ENCODE data around the gene PCTP.

Gene PCTP

GRCh38 chr17:55710829-55711496, 39.9 kb upstream of the PCTP start:
- no peak for TF ChIP-seq FOXP2 (optimal IDR thresholded peaks at IDR 0.05; ENCODE audit: borderline replicate concordance, extremely low read depth, extremely low read length, insufficient read depth)
- TF ChIP-seq TAF1 (IDR thresholded peaks at IDR 0.05; ENCODE audit: borderline replicate concordance, insufficient read depth, low read length) = no peak
- TF ChIP-seq SIN3A (IDR thresholded peaks at IDR 0.05; ENCODE audit: borderline replicate concordance, insufficient read depth, low read length) = no peak
- no peak for TF ChIP-seq REST (IDR thresholded peaks at IDR 0.05; ENCODE audit: insufficient read depth in 1 of 2, low read depth in 2 of 2, low read length in 2 of 2)
- TF ChIP-seq POLR2AphosphoS5 (IDR thresholded peaks at IDR 0.05; ENCODE audit: low read depth, low read length) = no peak

DNA sequence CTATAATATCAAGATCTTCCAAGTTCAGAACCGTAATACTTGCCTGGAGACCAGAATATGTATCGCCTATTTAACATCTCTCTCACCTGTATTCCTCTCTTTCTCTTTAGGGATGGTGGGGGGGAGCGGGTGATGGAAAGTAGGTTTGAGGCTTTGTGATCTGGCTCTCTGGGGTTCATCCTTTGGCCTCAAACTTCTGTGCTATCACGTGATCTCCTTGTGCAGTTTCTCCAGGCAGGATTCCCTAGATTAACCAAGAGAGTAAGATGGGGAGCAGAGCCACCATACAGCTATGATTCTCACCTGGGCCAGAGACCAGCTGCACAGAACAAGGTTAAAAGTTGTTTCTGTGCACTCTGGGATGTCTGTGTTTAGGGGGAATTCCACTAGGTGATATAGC, 33.4 kb upstream of the PCTP start:
- TF ChIP-seq POLR2AphosphoS5 (IDR thresholded peaks at IDR 0.05; ENCODE audit: low read depth, low read length) (no peak), TAF1 (IDR thresholded peaks at IDR 0.05; ENCODE audit: borderline replicate concordance, insufficient read depth, low read length) (no peak), FOXP2 (optimal IDR thresholded peaks at IDR 0.05; ENCODE audit: borderline replicate concordance, extremely low read depth, extremely low read length, insufficient read depth) (no peak), SIN3A (IDR thresholded peaks at IDR 0.05; ENCODE audit: borderline replicate concordance, insufficient read depth, low read length) (no peak)

GRCh38 chr17:55717898-55718735, 32.7 kb upstream of the PCTP start:
- TF ChIP-seq TAF1 (IDR thresholded peaks at IDR 0.05; ENCODE audit: borderline replicate concordance, insufficient read depth, low read length) (no peak), REST (IDR thresholded peaks at IDR 0.05; ENCODE audit: insufficient read depth in 1 of 2, low read depth in 2 of 2, low read length in 2 of 2) (no peak), FOXP2 (optimal IDR thresholded peaks at IDR 0.05; ENCODE audit: borderline replicate concordance, extremely low read depth, extremely low read length, insufficient read depth) (no peak), SIN3A (IDR thresholded peaks at IDR 0.05; ENCODE audit: borderline replicate concordance, insufficient read depth, low read length) (no peak), POLR2AphosphoS5 (IDR thresholded peaks at IDR 0.05; ENCODE audit: low read depth, low read length) (no peak)

- TF ChIP-seq POLR2AphosphoS5 (IDR thresholded peaks at IDR 0.05; ENCODE audit: low read depth, low read length) = no peak
- TF ChIP-seq SIN3A (IDR thresholded peaks at IDR 0.05; ENCODE audit: borderline replicate concordance, insufficient read depth, low read length) = no peak
- no peak for TF ChIP-seq FOXP2 (optimal IDR thresholded peaks at IDR 0.05; ENCODE audit: borderline replicate concordance, extremely low read depth, extremely low read length, insufficient read depth)
- TF ChIP-seq REST (IDR thresholded peaks at IDR 0.05; ENCODE audit: insufficient read depth in 1 of 2, low read depth in 2 of 2, low read length in 2 of 2) = no peak
- TF ChIP-seq TAF1 (IDR thresholded peaks at IDR 0.05; ENCODE audit: borderline replicate concordance, insufficient read depth, low read length) = no peak
Measured at GRCh38 chr17:55720919-55721836, 29.7 kb upstream of the PCTP start.
